HCEC 1CT (cell line): Measurements from ENCODE around the gene F10.

Source experiments
- DNase-seq: peaks from one replicate; pipeline ENCODE4 v3.0.0-alpha.2; 2017

The F10 gene

GRCh38 chr13:113117911-113118260 is 4.7 kb upstream of the F10 start:
- DNase-seq = no peak

GRCh38 chr13:113118261-113119021 is 4.2 kb upstream of the F10 start:
- no peak for DNase-seq

- DNase-seq = no peak
These were observed 3.3 kb upstream of the F10 start for GRCh38 chr13:113119166-113119821.

GRCh38 chr13:113119822-113120189 is 2.8 kb upstream of the F10 start:
- DNase-seq = no peak

GRCh38 chr13:113120300-113121182 is 2.1 kb upstream of the F10 start:
- no peak for DNase-seq

- no peak for DNase-seq
These were observed 1.2 kb upstream of the F10 start for GRCh38 chr13:113121183-113121927.

- DNase-seq = no peak
These were observed 599 bp upstream of the F10 start for GRCh38 chr13:113121928-113122471.

GRCh38 chr13:113123226-113124201 is 915 bp downstream of the F10 start:
- DNase-seq = no peak

GRCh38 chr13:113124211-113124970 is 1.8 kb downstream of the F10 start:
- no peak for DNase-seq

- DNase-seq = no peak
These were observed 3.1 kb downstream of the F10 start for GRCh38 chr13:113125506-113126264.

- DNase-seq = no peak
These were observed 3.9 kb downstream of the F10 start for GRCh38 chr13:113126265-113127150.

- no peak for DNase-seq
These were observed 6.9 kb downstream of the F10 start for GRCh38 chr13:113129480-113129879.

- DNase-seq = no peak
These were observed 7.5 kb downstream of the F10 start for GRCh38 chr13:113129921-113130750.

- no peak for DNase-seq
These were observed 12.7 kb downstream of the F10 start for GRCh38 chr13:113135281-113135760.

GRCh38 chr13:113137691-113138298 is 15.2 kb downstream of the F10 start:
- no peak for DNase-seq

- no peak for DNase-seq
These were observed 16.4 kb downstream of the F10 start for GRCh38 chr13:113138792-113139551.
